K562 (cell line): ENCODE results near the gene BMAL1. TPM values are rescaled to one million over a fixed set of nuclear protein-coding genes. Genes with fewer than 3 reads are reported as not detected.
"Not testable (repeated sequence)": the region's sequence is repeated elsewhere in the genome, so short reads cannot be mapped to it uniquely, and the experiment has no call there.

ENCODE experiments used
- ATAC-seq: fragments of 200-7000 bp; cut with Tn5 transposase; 3 replicates; pipeline ENCODE4 v1.9.1; 2020; ENCODE audit warnings: moderate library complexity
- BruUV-seq: library from RNA; stranded (reverse); fragments of 400-500 nt; replicated peaks from 2 replicates; lab custom pipeline; 2021; lab: Mats Ljungman, UMichigan
- CTCF ChIA-PET: fragments of 300-600 bp; formaldehyde crosslinking; extraction: SDS; loops from one replicate; lab custom pipeline; 2021; ENCODE audit warnings: low intra/inter-chr PET ratio; lab: Yijun Ruan, JAX
- POLR2A ChIA-PET: fragments of 300-600, 350-650 bp; sonication (Branson Sonifier 250); formaldehyde crosslinking; extraction: SDS; loops from one replicate; lab custom pipeline; 2021; ENCODE audit warnings: antibody characterized with exemption, inconsistent platforms; lab: Yijun Ruan, JAX
- DNase-seq, 4 experiments: peaks; one replicate each; pipeline versions ENCODE4 v3.0.0 to v3.0.0-alpha.2; 2011 to 2018; ENCODE audit warnings: low spot score in 3 of 4, mixed read lengths in 3 of 4; ENCODE audit errors: extremely low read depth in 1 of 4
- FAIRE-seq: peaks from 2 replicates; lab custom pipeline; 2011; peaks lifted over from hg19 to GRCh38; lab: Jason Lieb, UNC
- H2AFZ ChIP-seq: 2 replicates; pipeline ENCODE4 v1.6.0; 2011; ENCODE audit warnings: low read depth, low read length, control low read depth, inconsistent platforms
- H3K27ac ChIP-seq: fragments of 200-600 bp; 3 replicates; pipeline ENCODE4 v1.8.0; 2011; ENCODE audit warnings: low read depth, mild to moderate bottlenecking, control low read depth, inconsistent platforms, low read length, moderate library complexity, mixed read lengths; ENCODE audit errors: extremely low read depth
- H3K27me3 ChIP-seq, 2 experiments: fragments of 300-600 bp in 1 of 2; 2 replicates in 1 of 2; 3 replicates in 1 of 2; pipeline versions ENCODE4 v1.6.0 to v1.8.0; 2011; ENCODE audit warnings: inconsistent platforms in 2 of 2, low read length in 2 of 2, mild to moderate bottlenecking in 1 of 2, mixed read lengths in 1 of 2, moderate library complexity in 1 of 2; ENCODE audit not compliant: control insufficient read depth in 2 of 2, insufficient read depth in 2 of 2
- H3K36me3 ChIP-seq: fragments of 300-600 bp; 3 replicates; pipeline ENCODE4 v1.8.0; 2011; ENCODE audit warnings: mild to moderate bottlenecking, low read length, inconsistent platforms; ENCODE audit not compliant: control insufficient read depth, insufficient read depth
- H3K4me1 ChIP-seq, 2 experiments: fragments of 200-600 bp in 1 of 2; replicated peaks in 1 of 2; 2 replicates in 1 of 2; 3 replicates in 1 of 2; pipeline versions ENCODE4 v1.5.1 to v1.8.0; 2011; ENCODE audit warnings: inconsistent platforms in 2 of 2, low read length in 2 of 2, mild to moderate bottlenecking in 1 of 2, mixed read lengths in 1 of 2, moderate library complexity in 1 of 2; ENCODE audit not compliant: control insufficient read depth in 2 of 2, insufficient read depth in 2 of 2
- H3K4me2 ChIP-seq: 2 replicates; pipeline ENCODE4 v1.6.1; 2011; ENCODE audit warnings: low read length, control low read depth, inconsistent platforms, mixed read lengths; ENCODE audit not compliant: insufficient read depth
- H3K4me3 ChIP-seq: fragments of 200-600 bp; sonication (generic), shearing (Covaris generic); 2 replicates; pipeline ENCODE4 v1.5.1; 2016; ENCODE audit warnings: control low read depth, inconsistent platforms
- H3K79me2 ChIP-seq: fragments of 200-600 bp; 3 replicates; pipeline ENCODE4 v1.8.0; 2011; ENCODE audit warnings: low read length, inconsistent platforms; ENCODE audit not compliant: control insufficient read depth, insufficient read depth
- H3K9ac ChIP-seq, 2 experiments: 2 replicates each; pipeline versions ENCODE4 v1.6.0 to v1.6.1; 2011; ENCODE audit warnings: low read depth in 2 of 2, low read length in 2 of 2, control low read depth in 1 of 2, inconsistent platforms in 1 of 2, mild to moderate bottlenecking in 1 of 2, mixed read lengths in 1 of 2; ENCODE audit not compliant: insufficient read depth in 1 of 2
- H3K9me1 ChIP-seq: one replicate; pipeline ENCODE4 v1.6.0; 2011; ENCODE audit warnings: inconsistent platforms, mild to moderate bottlenecking, low read length, moderate library complexity; ENCODE audit not compliant: control insufficient read depth, insufficient read depth
- H3K9me3 ChIP-seq: replicated peaks from 2 replicates; pipeline ENCODE4 v1.5.1; 2011; ENCODE audit warnings: low read depth, low read length, inconsistent platforms; ENCODE audit not compliant: control insufficient read depth, insufficient read depth
- H4K20me1 ChIP-seq: replicated peaks from 2 replicates; pipeline ENCODE4 v1.6.1; 2011; ENCODE audit warnings: low read length, inconsistent platforms, mixed read lengths; ENCODE audit not compliant: control insufficient read depth, insufficient read depth
- MBD2 ChIP-seq: sonication (generic); IDR thresholded peaks from 2 replicates; pipeline ENCODE4 v1.6.1; 2016; ENCODE audit warnings: low read depth, borderline replicate concordance
- ZFP91 ChIP-seq: sonication (generic); formaldehyde crosslinking; IDR thresholded peaks from 2 replicates; pipeline ENCODE4 v1.8.0; 2022; ENCODE audit warnings: mild to moderate bottlenecking, missing genetic modification reagents
- WGBS: fragments of 100-300 bp; shearing (Covaris generic); methylation state at CpG from one replicate; pipeline ENCODE4 v1.1.6; 2016; ENCODE audit warnings: low coverage, mixed read lengths; ENCODE audit not compliant: insufficient coverage; ENCODE audit errors: missing lambda C conversion rate; 5-methylcytosine and 5-hydroxymethylcytosine counted together
- in situ Hi-C: fragments of 300-500 bp; cut with MboI; formaldehyde crosslinking; loops from 4 replicates; pipeline ENCODE4 v1.15.0; 2018; ENCODE audit warnings: inconsistent platforms, mixed read lengths
- intact Hi-C: fragments of 100-400 bp; cut with micrococcal nuclease; formaldehyde crosslinking; loops from 2 replicates; pipeline ENCODE4 v1.14.2; 2022
- polyA plus RNA-seq, 8 experiments: library from polyadenylated mRNA; depleted of rRNA in 4 of 8; stranded (reverse) in 5 of 8; unstranded in 3 of 8; fragments of >200 nt; fragmentation: Nextera tagmentation in 2 of 8; fragmentation: Illumina TruSeq in 1 of 8; extraction: Ambion mirVana in 2 of 8; extraction: Trizol in 1 of 8; gene quantifications; 2 replicates each; pipeline versions ENCODE4 v1.2.1 to v1.2.3, GENCODE V29; 2011 to 2014; ENCODE audit warnings: inconsistent platforms in 1 of 8, missing spikeins in 1 of 8
- total RNA-seq, 7 experiments: library from RNA; depleted of rRNA in 6 of 7; stranded (reverse); fragments of >200 nt in 6 of 7; fragmentation: Illumina TruSeq in 2 of 7; extraction: Trizol in 2 of 7; gene quantifications; 2 replicates each; pipeline versions ENCODE4 v1.2.1 to v1.2.3, GENCODE V29; 2011 to 2021; ENCODE audit warnings: low replicate concordance in 1 of 7
- TF ChIP-seq, protein P1 (sequence below): sonication (generic); formaldehyde crosslinking; IDR thresholded peaks from 2 replicates; pipeline ENCODE4 v1.8.1; 2023; ENCODE audit warnings: mild to moderate bottlenecking, missing genetic modification reagents

BMAL1 gene
- total and polyA plus RNA-seq, 9 of the 15 experiments (the other 6 are each of a cell fraction or from before 2014, with no cell fraction given): 0.14 to 2.4 (median 0.64) TPM

GRCh38 chr11:13434247-13435205 is 156.9 kb downstream of the BMAL1 start (continued):
- TF ChIP-seq, protein P1, sequence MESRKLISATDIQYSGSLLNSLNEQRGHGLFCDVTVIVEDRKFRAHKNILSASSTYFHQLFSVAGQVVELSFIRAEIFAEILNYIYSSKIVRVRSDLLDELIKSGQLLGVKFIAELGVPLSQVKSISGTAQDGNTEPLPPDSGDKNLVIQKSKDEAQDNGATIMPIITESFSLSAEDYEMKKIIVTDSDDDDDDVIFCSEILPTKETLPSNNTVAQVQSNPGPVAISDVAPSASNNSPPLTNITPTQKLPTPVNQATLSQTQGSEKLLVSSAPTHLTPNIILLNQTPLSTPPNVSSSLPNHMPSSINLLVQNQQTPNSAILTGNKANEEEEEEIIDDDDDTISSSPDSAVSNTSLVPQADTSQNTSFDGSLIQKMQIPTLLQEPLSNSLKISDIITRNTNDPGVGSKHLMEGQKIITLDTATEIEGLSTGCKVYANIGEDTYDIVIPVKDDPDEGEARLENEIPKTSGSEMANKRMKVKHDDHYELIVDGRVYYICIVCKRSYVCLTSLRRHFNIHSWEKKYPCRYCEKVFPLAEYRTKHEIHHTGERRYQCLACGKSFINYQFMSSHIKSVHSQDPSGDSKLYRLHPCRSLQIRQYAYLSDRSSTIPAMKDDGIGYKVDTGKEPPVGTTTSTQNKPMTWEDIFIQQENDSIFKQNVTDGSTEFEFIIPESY (CRISPR knock-in tag): no peak
- TF ChIP-seq MBD2 (no peak), ZFP91 (CRISPR knock-in tag) (no peak)

- H3K4me3 ChIP-seq, H3K79me2 ChIP-seq, DNase-seq, H2AFZ ChIP-seq, H3K27ac ChIP-seq, H3K4me1 ChIP-seq, H3K27me3 ChIP-seq, in situ Hi-C loops, H3K9me1 ChIP-seq, intact Hi-C loops, H3K4me2 ChIP-seq, H3K9ac ChIP-seq, H3K36me3 ChIP-seq, FAIRE-seq, POLR2A ChIA-PET, ATAC-seq, H4K20me1 ChIP-seq, CTCF ChIA-PET, BruUV-seq, H3K9me3 ChIP-seq: not testable (repeated sequence)
- 72% methylated on average over 7 of the region's 7 CpGs for WGBS
These were observed 159.2 kb downstream of the BMAL1 start for GRCh38 chr11:13436836-13437235.

Other genes with a start within 250 kb of the BMAL1 start
- gene BTBD10, start 185.4 kb downstream of the BMAL1 start, total RNA-seq (2014; rRNA removed): 15.3 and 16.1 TPM in 2 replicates
- gene BTBD10, start 185.4 kb downstream of the BMAL1 start, total RNA-seq (2014; rRNA removed; fragmentation: Illumina TruSeq; extraction: Trizol): 20.2 and 22.8 TPM in 2 replicates
- gene BTBD10, start 185.4 kb downstream of the BMAL1 start, total RNA-seq (2015; rRNA removed; fragmentation: Illumina TruSeq; extraction: Trizol): 20.9 and 22.8 TPM in 2 replicates
- gene BTBD10, start 185.4 kb downstream of the BMAL1 start, total RNA-seq (2021): 11.6 and 12.4 TPM in 2 replicates
- gene BTBD10, start 185.4 kb downstream of the BMAL1 start, polyA plus RNA-seq (2011; rRNA removed): 14.6 and 17.3 TPM in 2 replicates
- 15.5 and 16.3 TPM in 2 replicates for gene BTBD10, start 185.4 kb downstream of the BMAL1 start, polyA plus RNA-seq (2014; fragmentation: Illumina TruSeq; extraction: Trizol)
- 10 to 100 TPM; 13.4 to 21.4 TPM for gene BTBD10, start 185.4 kb downstream of the BMAL1 start, polyA plus RNA-seq (2014; fragmentation: Nextera tagmentation; extraction: Ambion mirVana)
- 11.9 and 15.0 TPM in 2 replicates for gene BTBD10, start 185.4 kb downstream of the BMAL1 start, polyA plus RNA-seq (2014; rRNA removed)
- gene PTH, start 218.2 kb downstream of the BMAL1 start, total RNA-seq (2014; rRNA removed): not detected in 2 replicates
- not detected in 2 replicates for gene PTH, start 218.2 kb downstream of the BMAL1 start, total RNA-seq (2014; rRNA removed; fragmentation: Illumina TruSeq; extraction: Trizol)
- not detected in 2 replicates for gene PTH, start 218.2 kb downstream of the BMAL1 start, total RNA-seq (2015; rRNA removed; fragmentation: Illumina TruSeq; extraction: Trizol)
- not detected in 2 replicates for gene PTH, start 218.2 kb downstream of the BMAL1 start, total RNA-seq (2021)
- not detected in 2 replicates for gene PTH, start 218.2 kb downstream of the BMAL1 start, polyA plus RNA-seq (2011; rRNA removed)
- not detected in 2 replicates for gene PTH, start 218.2 kb downstream of the BMAL1 start, polyA plus RNA-seq (2014; fragmentation: Illumina TruSeq; extraction: Trizol)
- gene PTH, start 218.2 kb downstream of the BMAL1 start, polyA plus RNA-seq (2014; fragmentation: Nextera tagmentation; extraction: Ambion mirVana): not detected
- not detected in 2 replicates for gene PTH, start 218.2 kb downstream of the BMAL1 start, polyA plus RNA-seq (2014; rRNA removed)